DOHH2 (cell line): ENCODE results near the gene CCDC87.
"Not testable (repeated sequence)": the region's sequence is repeated elsewhere in the genome, so short reads cannot be mapped to it uniquely, and the experiment has no call there.

Experiments
- H3F3A ChIP-seq: fragments of 200-600 bp; sonication (generic), shearing (Covaris generic); 2 replicates; pipeline ENCODE4 v1.6.0; 2016; ENCODE audit warnings: antibody characterized with exemption, mild to moderate bottlenecking; ENCODE audit not compliant: control insufficient read depth, insufficient read depth
- H3K27ac ChIP-seq: fragments of 200-600 bp; sonication (generic); 2 replicates; pipeline ENCODE4 v1.5.1; 2014; ENCODE audit warnings: low read depth, mild to moderate bottlenecking, low read length, moderate library complexity
- H3K27me3 ChIP-seq: fragments of 200-600 bp; sonication (generic); 2 replicates; pipeline ENCODE4 v1.6.1; 2014; ENCODE audit warnings: mild to moderate bottlenecking, low read length, mixed read lengths; ENCODE audit not compliant: control insufficient read depth
- H3K36me3 ChIP-seq: fragments of 200-600 bp; sonication (generic); 2 replicates; pipeline ENCODE4 v1.6.1; 2014; ENCODE audit warnings: mild to moderate bottlenecking, low read length, moderate library complexity, mixed read lengths; ENCODE audit not compliant: control insufficient read depth
- H3K4me1 ChIP-seq: fragments of 200-600 bp; sonication (generic); 2 replicates; pipeline ENCODE4 v1.6.1; 2014; ENCODE audit warnings: mild to moderate bottlenecking, low read length, mixed read lengths; ENCODE audit not compliant: control insufficient read depth
- H3K4me2 ChIP-seq: fragments of 200-600 bp; sonication (generic); 2 replicates; pipeline ENCODE4 v1.6.0; 2014; ENCODE audit warnings: mild to moderate bottlenecking, low read length, moderate library complexity
- H3K4me3 ChIP-seq: fragments of 200-600 bp; sonication (generic); 2 replicates; pipeline ENCODE4 v1.5.1; 2014; ENCODE audit warnings: mild to moderate bottlenecking, low read length, mixed read lengths
- H3K79me2 ChIP-seq: fragments of 200-600 bp; sonication (generic); 2 replicates; pipeline ENCODE4 v1.6.1; 2014; ENCODE audit warnings: mild to moderate bottlenecking, low read length, mixed read lengths; ENCODE audit not compliant: control insufficient read depth
- H3K9me2 ChIP-seq: fragments of 200-600 bp; sonication (generic); replicated peaks from 2 replicates; pipeline ENCODE4 v1.6.1; 2014; ENCODE audit warnings: mild to moderate bottlenecking, low read length, mixed read lengths; ENCODE audit not compliant: control insufficient read depth
- H3K9me3 ChIP-seq: fragments of 200-600 bp; sonication (generic); 2 replicates; pipeline ENCODE4 v1.6.1; 2014; ENCODE audit warnings: antibody characterized with exemption, low read length, mixed read lengths; ENCODE audit not compliant: control insufficient read depth, insufficient read depth
- H4K20me1 ChIP-seq: fragments of 200-600 bp; sonication (generic); 2 replicates; pipeline ENCODE4 v1.6.0; 2014; ENCODE audit warnings: low read depth, mild to moderate bottlenecking, antibody characterized with exemption, low read length, moderate library complexity; ENCODE audit not compliant: control insufficient read depth, insufficient read depth
- CTCF ChIP-seq: fragments of 200-600 bp; sonication (generic); IDR thresholded peaks from one replicate; pipeline ENCODE4 v1.5.1; 2014; ENCODE audit warnings: antibody characterized with exemption, mild to moderate bottlenecking, low read depth, low read length; ENCODE audit not compliant: poor library complexity, severe bottlenecking
- EZH2phosphoT487 ChIP-seq: fragments of 200-600 bp; sonication (generic); IDR thresholded peaks from 2 replicates; pipeline ENCODE4 v1.6.1; 2017; ENCODE audit warnings: borderline replicate concordance, mild to moderate bottlenecking, antibody characterized with exemption, low read length, moderate library complexity, mixed read lengths

CCDC87 gene

GRCh38 chr11:66546368-66546965 is 46.4 kb downstream of the CCDC87 start, which contains the start of gene ACTN3:
Gene ACTN3 (plus strand): TSS chr11:66546903. CDS start chr11:66546938, 35 bp downstream.
- H4K20me1 ChIP-seq = no peaks in the 10 kb centered on the region
- H3K4me3 ChIP-seq = peak within 1 kb of the TSS; percentile 90
- peaks cover 42% of the 10 kb centered on the region for H3K27me3 ChIP-seq
- H3K4me1 ChIP-seq = peaks cover 30% of the 10 kb centered on the region
- no peaks in the 10 kb centered on the region; the same call in 1 of the 2 replicates for H3K36me3 ChIP-seq
- no peaks in the 10 kb centered on the region for H3K9me2 ChIP-seq
- H3F3A ChIP-seq = peaks cover 4% of the 10 kb centered on the region; the same call in 1 of the 2 replicates
- TF ChIP-seq EZH2phosphoT487 (no peak), CTCF (no peak)
- H3K9me3 ChIP-seq = no peaks in the 10 kb centered on the region
- no peak within 1 kb of the TSS for H3K27ac ChIP-seq
- H3K4me2 ChIP-seq = peak within 1 kb of the TSS; percentile 91
- peaks cover 6% of the 10 kb centered on the region for H3K79me2 ChIP-seq

GRCh38 chr11:66545701-66546367 is 47.0 kb downstream of the CCDC87 start, which contains the start of gene ZDHHC24:
Gene ZDHHC24 (minus strand): TSS chr11:66546048. CDS start chr11:66546003, 45 bp downstream.
- Histone ChIP-seq H3F3A (peaks cover 4% of the 10 kb centered on the region; the same call in 1 of the 2 replicates), H3K36me3 (no peaks in the 10 kb centered on the region; the same call in 1 of the 2 replicates), H3K4me1 (peaks cover 30% of the 10 kb centered on the region), H3K9me2 (no peaks in the 10 kb centered on the region), H3K27me3 (peaks cover 40% of the 10 kb centered on the region), H3K4me3 (peak within 1 kb of the TSS; percentile 90), H3K79me2 (peaks cover 6% of the 10 kb centered on the region), H3K9me3 (no peaks in the 10 kb centered on the region), H4K20me1 (no peaks in the 10 kb centered on the region), H3K27ac (no peak within 1 kb of the TSS), H3K4me2 (peak within 1 kb of the TSS; percentile 91)
- TF ChIP-seq CTCF (no peak), EZH2phosphoT487 (no peak)

GRCh38 chr11:66544952-66545351 is 47.9 kb downstream of the CCDC87 start:
- peak overlapping the region; percentile 90 for H3K4me3 ChIP-seq
- H3K79me2 ChIP-seq, H3K36me3 ChIP-seq, H4K20me1 ChIP-seq, H3F3A ChIP-seq, H3K9me3 ChIP-seq, H3K9me2 ChIP-seq, H3K27ac ChIP-seq: not testable (repeated sequence)
- H3K4me2 ChIP-seq = peak overlapping the region; percentile 91
- H3K4me1 ChIP-seq = peaks cover 30% of the 10 kb centered on the region
- H3K27me3 ChIP-seq = peaks cover 36% of the 10 kb centered on the region
